Naive thymus-derived CD8-positive, alpha-beta T cell (primary cell): Measurements from ENCODE around the gene ITGAV. TPM values are rescaled to one million over a fixed set of nuclear protein-coding genes. Genes with fewer than 3 reads are reported as not detected.
A peak's percentile ranks its signal among the peaks of the same experiment; 100 is the strongest.

ENCODE experiments used
- ATAC-seq, 2 donors: fragments of 150-1000 bp; cut with Tn5 transposase in 1 of 2; sonication (Bioruptor Pico), chemical (Tn5 transposase) in 1 of 2; 1 replicate in 1 of 2; 2 replicates in 1 of 2; pipeline ENCODE4 v1.10.0; 2021; ENCODE audit warnings: mild to moderate bottlenecking in 2 of 2, moderate library complexity in 2 of 2
- POLR2A ChIA-PET: fragments of 350-600 bp; sonication (Branson Sonifier 250); formaldehyde crosslinking; loops from one replicate; lab custom pipeline; 2021; ENCODE audit warnings: antibody characterized with exemption; lab: Charles Lee
- DNase-seq, 10 donors: peaks; one replicate each; pipeline versions ENCODE4 v3.0.0 to v3.0.0-alpha.2; 2020 to 2022
- H3K27ac Mint-ChIP-seq, 10 donors: one replicate each; pipeline ENCODE4 v1.8.0; 2020 to 2022; ENCODE audit warnings: mild to moderate bottlenecking in 10 of 10, mixed read lengths in 10 of 10, moderate library complexity in 4 of 10, inconsistent platforms in 1 of 10
- H3K27me3 Mint-ChIP-seq, 5 donors: one replicate each; pipeline ENCODE4 v1.8.0; 2021 to 2022; ENCODE audit warnings: mixed read lengths in 5 of 5
- H3K36me3 Mint-ChIP-seq, 3 donors: one replicate each; pipeline ENCODE4 v1.8.0; 2020 to 2022; ENCODE audit warnings: mixed read lengths in 3 of 3, mild to moderate bottlenecking in 2 of 3, inconsistent platforms in 1 of 3
- H3K4me1 Mint-ChIP-seq, 4 donors: one replicate each; pipeline ENCODE4 v1.8.0; 2021 to 2022; ENCODE audit warnings: mixed read lengths in 4 of 4
- H3K4me3 Mint-ChIP-seq, 10 donors: one replicate each; pipeline ENCODE4 v1.8.0; 2020 to 2022; ENCODE audit warnings: mild to moderate bottlenecking in 10 of 10, mixed read lengths in 10 of 10, moderate library complexity in 6 of 10, inconsistent platforms in 1 of 10
- H3K9me3 Mint-ChIP-seq, 9 donors: one replicate each; pipeline ENCODE4 v1.8.0; 2020 to 2022; ENCODE audit warnings: mixed read lengths in 9 of 9, mild to moderate bottlenecking in 3 of 9, inconsistent platforms in 1 of 9, moderate library complexity in 1 of 9
- polyA plus RNA-seq, 3 donors: library from polyadenylated mRNA; unstranded; fragments of 300-500 nt; fragmentation: Illumina TruSeq; gene quantifications; one replicate each; pipeline ENCODE4 v1.2.3, GENCODE V29; 2021
- total RNA-seq, 8 experiments: library from RNA in 2 of 8; stranded (reverse) in 2 of 8; gene quantifications; one replicate each; pipeline ENCODE4 v1.2.3 and lab custom pipeline; 2021 to 2026

The ITGAV gene
- total and polyA plus RNA-seq, 5 experiments from 2014 or later, result 0.25 to 8.1 (median 0.66) TPM

- Mint-ChIP-seq H3K27ac (no peak overlapping the region), H3K27me3 (peaks cover 2 to 13% (median 6%) of the 10 kb centered on the region in 5 donors), H3K36me3 (no peaks in the 10 kb centered on the region), H3K4me1 (no peaks in the 10 kb centered on the region), H3K9me3 (no peaks in the 10 kb centered on the region), H3K4me3 (no peak overlapping the region)
- ATAC-seq (no peak), DNase-seq (no peak)
- POLR2A ChIA-PET, result no interaction called here
These were observed 7.2 kb upstream of the ITGAV start for GRCh38 chr2:186582698-186583097.

- POLR2A ChIA-PET, result no interaction called here
These were observed 5.8 kb upstream of the ITGAV start for GRCh38 chr2:186584053-186584452.

GRCh38 chr2:186588421-186588820 lies 1.4 kb upstream of the ITGAV start:
- Mint-ChIP-seq H3K27me3 (peaks cover 2 to 13% (median 4%) of the 10 kb centered on the region in 5 donors), H3K9me3 (no peaks in the 10 kb centered on the region), H3K27ac (no peak overlapping the region), H3K4me3 (peak overlapping the region in 3 of 10 donors; percentile 7 to 78 (median 20)), H3K4me1 (peaks cover 7 to 34% (median 23%) of the 10 kb centered on the region in 4 donors), H3K36me3 (no peaks in the 10 kb centered on the region)
- DNase-seq, result no peak
- POLR2A ChIA-PET, result no interaction called here
- no peak for ATAC-seq

More at GRCh38 chr2:186584053-186584452, 5.8 kb upstream of the ITGAV start:
- Mint-ChIP-seq H3K27me3 (peaks cover 2 to 13% (median 6%) of the 10 kb centered on the region in 5 donors), H3K9me3 (no peaks in the 10 kb centered on the region), H3K36me3 (no peaks in the 10 kb centered on the region), H3K4me3 (no peak overlapping the region), H3K27ac (no peak overlapping the region), H3K4me1 (peaks cover 2 to 6% (median 4%) of the 10 kb centered on the region in 4 donors)
- DNase-seq (no peak), ATAC-seq (no peak)

GRCh38 chr2:186588940-186589611 lies 780 bp upstream of the ITGAV start:
- H3K4me1 Mint-ChIP-seq, result peaks cover 7 to 37% (median 24%) of the 10 kb centered on the region in 4 donors
- H3K27ac Mint-ChIP-seq, result peak overlapping the region; percentile 35 to 91 (median 82)
- POLR2A ChIA-PET, result interaction anchor here (0.7 to 1.9 kb wide), 4 partner anchors 66 to 107 kb away, joined by 3 to 19 read pairs (median 4); partner anchors contain the start of gene ZC3H15
- H3K27me3 Mint-ChIP-seq, result peaks cover 2 to 13% (median 4%) of the 10 kb centered on the region in 5 donors
- peak overlapping the region; percentile 78 to 98 (median 92) for H3K4me3 Mint-ChIP-seq
- H3K9me3 Mint-ChIP-seq, result no peaks in the 10 kb centered on the region
- DNase-seq (peak in 2 of 10 donors; percentile 3 to 4), ATAC-seq (no peak)
- H3K36me3 Mint-ChIP-seq, result no peaks in the 10 kb centered on the region

- Mint-ChIP-seq H3K36me3 (no peaks in the 10 kb centered on the region), H3K4me3 (peak overlapping the region; percentile 78 to 98 (median 92)), H3K27ac (peak overlapping the region in 9 of 10 donors; percentile 0 to 89 (median 81)), H3K9me3 (no peaks in the 10 kb centered on the region), H3K27me3 (peaks cover 0 to 5% (median 4%) of the 10 kb centered on the region in 5 donors), H3K4me1 (peaks cover 12 to 43% (median 29%) of the 10 kb centered on the region in 4 donors)
- POLR2A ChIA-PET, result interaction anchor here (0.6 to 1.9 kb wide), 5 partner anchors 11 to 108 kb away, joined by 3 to 19 read pairs (median 4); partner anchors contain the start of gene ZC3H15
- ATAC-seq (no peak), DNase-seq (no peak)
These were observed 498 bp downstream of the ITGAV start for GRCh38 chr2:186590350-186590758.

- POLR2A ChIA-PET, result interaction anchor here (1.4 to 1.9 kb wide), 2 partner anchors 17 to 105 kb away, joined by 3 to 19 read pairs; partner anchors contain the start of gene ZC3H15
- peak in 3 of 10 donors; percentile 22 to 29 (median 24) for DNase-seq
- H3K27me3 Mint-ChIP-seq, result peaks cover 0 to 1% (median 0%) of the 10 kb centered on the region in 5 donors
- no peaks in the 10 kb centered on the region for H3K9me3 Mint-ChIP-seq
- no peak for ATAC-seq
- H3K27ac Mint-ChIP-seq, result peak overlapping the region in 9 of 10 donors; percentile 26 to 89 (median 81)
- peak overlapping the region; percentile 78 to 98 (median 92) for H3K4me3 Mint-ChIP-seq
- no peaks in the 10 kb centered on the region for H3K36me3 Mint-ChIP-seq
- H3K4me1 Mint-ChIP-seq, result peaks cover 13 to 43% (median 32%) of the 10 kb centered on the region in 4 donors
These were observed 1.1 kb downstream of the ITGAV start for GRCh38 chr2:186590759-186591505.

- Mint-ChIP-seq H3K27ac (peak overlapping the region in 8 of 10 donors; percentile 2 to 89 (median 72)), H3K36me3 (no peaks in the 10 kb centered on the region), H3K27me3 (no peaks in the 10 kb centered on the region), H3K4me3 (peak overlapping the region; percentile 78 to 98 (median 92)), H3K4me1 (peaks cover 13 to 43% (median 32%) of the 10 kb centered on the region in 4 donors), H3K9me3 (no peaks in the 10 kb centered on the region)
- DNase-seq (no peak), ATAC-seq (no peak)
- POLR2A ChIA-PET, result no interaction called here
These were observed 1.6 kb downstream of the ITGAV start for GRCh38 chr2:186591506-186591890.

- POLR2A ChIA-PET, result interaction anchor here (0.6 kb wide), 1 partner anchor 1331 kb away, joined by 4 read pairs; no protein-coding TSS in a partner anchor
- Mint-ChIP-seq H3K4me1 (peaks cover 13 to 43% (median 32%) of the 10 kb centered on the region in 4 donors), H3K36me3 (no peaks in the 10 kb centered on the region), H3K27ac (peak overlapping the region in 3 of 10 donors; percentile 19 to 83 (median 36)), H3K9me3 (no peaks in the 10 kb centered on the region), H3K4me3 (peak overlapping the region in 1 of 10 donors; percentile 16), H3K27me3 (no peaks in the 10 kb centered on the region)
- ATAC-seq (no peak), DNase-seq (no peak)
These were observed 2.5 kb downstream of the ITGAV start for GRCh38 chr2:186592137-186592875.

- no peak overlapping the region for H3K27ac Mint-ChIP-seq
- H3K27me3 Mint-ChIP-seq, result no peaks in the 10 kb centered on the region
- H3K9me3 Mint-ChIP-seq, result no peaks in the 10 kb centered on the region
- POLR2A ChIA-PET, result no interaction called here
- H3K4me1 Mint-ChIP-seq, result peaks cover 13 to 42% (median 32%) of the 10 kb centered on the region in 4 donors
- no peak overlapping the region for H3K4me3 Mint-ChIP-seq
- DNase-seq (no peak), ATAC-seq (no peak)
- no peaks in the 10 kb centered on the region for H3K36me3 Mint-ChIP-seq
These were observed 3.7 kb downstream of the ITGAV start for GRCh38 chr2:186593523-186593922.

- H3K27me3 Mint-ChIP-seq, result no peaks in the 10 kb centered on the region
- no peak for ATAC-seq
- H3K4me1 Mint-ChIP-seq, result peaks cover 10 to 36% (median 27%) of the 10 kb centered on the region in 4 donors
- no peaks in the 10 kb centered on the region for H3K9me3 Mint-ChIP-seq
- no peak overlapping the region for H3K4me3 Mint-ChIP-seq
- H3K36me3 Mint-ChIP-seq, result no peaks in the 10 kb centered on the region
- no peak for DNase-seq
- POLR2A ChIA-PET, result no interaction called here
- H3K27ac Mint-ChIP-seq, result peak overlapping the region in 2 of 10 donors; percentile 0 to 15
These were observed 4.3 kb downstream of the ITGAV start for GRCh38 chr2:186594001-186594722.

GRCh38 chr2:186595219-186595618 lies 5.4 kb downstream of the ITGAV start:
- peak overlapping the region in 1 of 10 donors; percentile 60 for H3K27ac Mint-ChIP-seq
- no peaks in the 10 kb centered on the region for H3K36me3 Mint-ChIP-seq
- H3K4me1 Mint-ChIP-seq, result peaks cover 8 to 30% (median 24%) of the 10 kb centered on the region in 4 donors
- no peak for ATAC-seq
- no peaks in the 10 kb centered on the region for H3K9me3 Mint-ChIP-seq
- no peak overlapping the region for H3K4me3 Mint-ChIP-seq
- POLR2A ChIA-PET, result no interaction called here
- no peaks in the 10 kb centered on the region for H3K27me3 Mint-ChIP-seq
- DNase-seq, result no peak
